Epidermal melanocyte (primary cell): Measurements from ENCODE around the gene CEP104.
"Not testable (repeated sequence)": the region's sequence is repeated elsewhere in the genome, so short reads cannot be mapped to it uniquely, and the experiment has no call there.

Experiments
- DNase-seq: peaks from one replicate; pipeline ENCODE4 v3.0.0; 2011; ENCODE audit warnings: low spot score; ENCODE audit not compliant: insufficient read length

Gene CEP104

GRCh38 chr1:3803905-3804626 is 52.9 kb downstream of the CEP104 start:
- DNase-seq, result no peak

GRCh38 chr1:3800795-3801194 is 56.2 kb downstream of the CEP104 start:
- DNase-seq, result not testable (repeated sequence)

- peak; percentile 3 for DNase-seq
Measured at GRCh38 chr1:3799976-3800685, 56.9 kb downstream of the CEP104 start.

- DNase-seq, result peak; percentile 97
Measured at GRCh38 chr1:3796215-3797061, 60.6 kb downstream of the CEP104 start, which contains the start of gene LRRC47. Gene LRRC47, minus strand, starts transcription at chr1:3796498. Its CDS starts 22 bp downstream, at chr1:3796476.

GRCh38 chr1:3795453-3796214 is 61.4 kb downstream of the CEP104 start:
- DNase-seq, result peak; percentile 16

- peak; percentile 9 for DNase-seq
Measured at GRCh38 chr1:3790952-3791351, 66.1 kb downstream of the CEP104 start.

- peak; percentile 8 for DNase-seq
Measured at GRCh38 chr1:3790500-3790923, 66.5 kb downstream of the CEP104 start.

GRCh38 chr1:3789421-3790300 is 67.3 kb downstream of the CEP104 start:
- peak; percentile 19 for DNase-seq

- DNase-seq, result peak; percentile 8
Measured at GRCh38 chr1:3788756-3789420, 68.1 kb downstream of the CEP104 start.

- no peak for DNase-seq
Measured at GRCh38 chr1:3787745-3788605, 69.0 kb downstream of the CEP104 start.

GRCh38 chr1:3787349-3787715 is 69.7 kb downstream of the CEP104 start:
- DNase-seq, result peak; percentile 7

GRCh38 chr1:3786468-3787348 is 70.3 kb downstream of the CEP104 start:
- no peak for DNase-seq

- no peak for DNase-seq
Measured at GRCh38 chr1:3785456-3786157, 71.4 kb downstream of the CEP104 start.

- no peak for DNase-seq
Measured at GRCh38 chr1:3785045-3785444, 72.0 kb downstream of the CEP104 start.

- DNase-seq, result no peak
Measured at GRCh38 chr1:3783651-3784474, 73.1 kb downstream of the CEP104 start.

- no peak for DNase-seq
Measured at GRCh38 chr1:3780901-3781300, 76.1 kb downstream of the CEP104 start.
